ENCODE data around the gene EIF5AL1.

DNA sequence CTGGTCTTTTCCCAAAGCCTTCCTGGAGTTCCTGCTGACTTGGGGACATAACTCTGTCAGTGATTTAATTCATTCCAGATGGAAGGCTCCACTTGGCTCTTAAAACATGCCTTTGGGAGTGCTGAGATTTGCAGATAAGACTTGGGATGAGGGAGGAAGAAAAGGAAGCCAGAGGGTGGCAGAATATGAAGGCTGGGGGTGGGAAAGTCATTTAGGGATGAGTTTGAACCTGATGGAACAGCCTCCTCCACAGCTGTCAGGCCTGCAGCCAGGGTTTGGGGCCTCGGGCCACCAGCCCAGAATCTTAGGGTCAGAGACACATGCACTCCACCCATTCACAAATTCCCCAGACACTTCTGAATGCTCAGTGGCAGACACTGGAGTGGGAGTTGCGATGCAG, 28.4 kb upstream of the EIF5AL1 start:
- TF ChIP-seq, protein P1, sequence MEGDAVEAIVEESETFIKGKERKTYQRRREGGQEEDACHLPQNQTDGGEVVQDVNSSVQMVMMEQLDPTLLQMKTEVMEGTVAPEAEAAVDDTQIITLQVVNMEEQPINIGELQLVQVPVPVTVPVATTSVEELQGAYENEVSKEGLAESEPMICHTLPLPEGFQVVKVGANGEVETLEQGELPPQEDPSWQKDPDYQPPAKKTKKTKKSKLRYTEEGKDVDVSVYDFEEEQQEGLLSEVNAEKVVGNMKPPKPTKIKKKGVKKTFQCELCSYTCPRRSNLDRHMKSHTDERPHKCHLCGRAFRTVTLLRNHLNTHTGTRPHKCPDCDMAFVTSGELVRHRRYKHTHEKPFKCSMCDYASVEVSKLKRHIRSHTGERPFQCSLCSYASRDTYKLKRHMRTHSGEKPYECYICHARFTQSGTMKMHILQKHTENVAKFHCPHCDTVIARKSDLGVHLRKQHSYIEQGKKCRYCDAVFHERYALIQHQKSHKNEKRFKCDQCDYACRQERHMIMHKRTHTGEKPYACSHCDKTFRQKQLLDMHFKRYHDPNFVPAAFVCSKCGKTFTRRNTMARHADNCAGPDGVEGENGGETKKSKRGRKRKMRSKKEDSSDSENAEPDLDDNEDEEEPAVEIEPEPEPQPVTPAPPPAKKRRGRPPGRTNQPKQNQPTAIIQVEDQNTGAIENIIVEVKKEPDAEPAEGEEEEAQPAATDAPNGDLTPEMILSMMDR (IDR thresholded peaks at IDR 0.05; ENCODE audit: low read depth, low read length): no peak
- TF ChIP-seq POLR2A (IDR thresholded peaks at IDR 0.05; ENCODE audit: extremely low read depth, insufficient read length) (no peak), MYC (IDR thresholded peaks at IDR 0.05; ENCODE audit: low read depth, low read length) (no peak)
- TF ChIP-seq, protein P2, sequence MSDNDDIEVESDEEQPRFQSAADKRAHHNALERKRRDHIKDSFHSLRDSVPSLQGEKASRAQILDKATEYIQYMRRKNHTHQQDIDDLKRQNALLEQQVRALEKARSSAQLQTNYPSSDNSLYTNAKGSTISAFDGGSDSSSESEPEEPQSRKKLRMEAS (IDR thresholded peaks at IDR 0.05; ENCODE audit: low read depth, low read length): no peak
